Muscle of back (tissue), 11 donors: ENCODE results near the gene FHOD3. TPM values are rescaled to one million over a fixed set of nuclear protein-coding genes. Genes with fewer than 3 reads are reported as not detected.

Experiments used
- DNase-seq, 3 donors: peaks; one replicate each; pipeline versions ENCODE4 v3.0.0 to v3.0.0-alpha.2; 2013
- polyA plus RNA-seq, 10 donors: library from polyadenylated mRNA; unstranded; fragments of 120-200 nt; gene quantifications; one replicate each; pipeline ENCODE4 v1.2.1, GENCODE V29; 2013; ENCODE audit not compliant: insufficient read length in 10 of 10

The FHOD3 gene
- polyA plus RNA-seq, 10 donors, result 18.0 to 41.0 (median 31.1) TPM

- no peak for DNase-seq
These were observed 221.3 kb downstream of the FHOD3 start for GRCh38 chr18:36518839-36519238.

GRCh38 chr18:36519358-36519757 lies 221.8 kb downstream of the FHOD3 start:
- DNase-seq, result no peak

DNA sequence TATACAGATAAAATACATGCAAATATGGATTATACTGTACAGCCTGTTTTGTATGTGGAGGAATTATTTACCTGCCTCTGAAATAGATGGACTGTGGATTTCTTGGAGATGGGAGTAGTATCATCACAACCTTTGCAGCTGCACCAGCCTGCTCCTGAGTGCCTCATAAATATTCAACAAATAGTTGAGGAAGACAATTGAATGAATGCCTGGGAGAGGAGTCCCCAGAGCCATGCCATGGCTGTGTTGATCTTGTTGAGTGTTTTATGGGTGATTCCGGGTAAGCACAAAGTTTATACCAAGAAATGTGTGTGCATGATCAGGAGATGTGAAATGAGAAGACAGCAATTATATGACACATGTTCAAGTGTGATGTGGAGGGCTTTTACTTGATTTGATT lies 225.0 kb downstream of the FHOD3 start:
- DNase-seq, result no peak

GRCh38 chr18:36525913-36526312 lies 228.4 kb downstream of the FHOD3 start:
- DNase-seq, result no peak

GRCh38 chr18:36526611-36527010 lies 229.1 kb downstream of the FHOD3 start:
- DNase-seq, result no peak

GRCh38 chr18:36527051-36527450 lies 229.5 kb downstream of the FHOD3 start:
- DNase-seq, result no peak

DNA sequence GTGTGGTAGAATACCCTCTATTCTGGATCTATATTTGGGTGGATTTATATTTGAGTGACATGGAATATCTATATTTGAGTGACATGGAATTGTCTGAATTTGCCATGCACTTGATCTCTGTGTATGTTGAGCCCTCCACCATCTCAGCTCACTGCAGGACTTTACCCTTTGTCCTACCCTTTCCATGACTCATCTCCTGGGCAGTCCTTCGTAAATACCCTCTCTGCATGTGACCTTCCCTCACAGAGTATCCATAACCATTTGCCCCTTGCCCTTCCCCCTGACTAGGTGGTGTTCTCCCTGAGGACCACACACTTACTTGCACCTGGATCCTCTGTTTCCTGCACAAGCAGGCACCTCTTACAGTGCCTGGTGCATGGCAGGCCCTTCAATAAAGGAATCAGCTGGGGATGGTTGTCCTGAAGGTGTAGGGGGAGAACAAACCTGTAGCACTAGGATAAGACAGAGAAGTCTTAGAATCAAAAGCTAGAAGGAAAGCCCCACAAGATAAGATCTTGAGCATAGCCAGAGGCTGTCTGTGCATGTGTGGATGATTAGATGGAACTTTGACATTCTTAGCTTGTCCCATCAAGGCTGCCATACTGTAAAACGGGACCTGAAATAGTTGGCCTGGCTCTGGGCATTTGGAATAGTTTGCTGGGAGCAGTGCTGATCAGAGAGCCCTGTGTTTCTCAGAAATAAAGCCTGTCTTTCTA lies 230.4 kb downstream of the FHOD3 start:
- no peak for DNase-seq

DNA sequence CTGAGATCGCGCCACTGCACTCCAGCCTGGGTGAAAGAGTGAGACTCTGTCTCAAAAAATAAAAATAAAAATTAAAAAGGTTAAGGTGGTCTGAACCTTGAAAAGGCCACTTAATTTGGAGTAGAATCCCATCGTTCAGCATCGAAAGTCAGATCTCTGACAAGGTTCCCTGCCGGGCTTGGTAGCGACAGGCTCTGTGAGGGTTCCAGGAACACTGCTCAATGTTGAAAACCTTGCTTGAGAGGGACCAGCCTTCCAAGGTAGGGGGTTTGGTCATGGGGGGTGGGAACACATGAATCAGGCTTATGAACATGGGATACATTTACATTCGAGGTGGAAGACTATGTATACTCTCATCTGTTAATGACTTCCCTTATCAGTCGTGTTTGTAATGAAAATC lies 232.2 kb downstream of the FHOD3 start:
- no peak for DNase-seq

- DNase-seq, result no peak
These were observed 233.3 kb downstream of the FHOD3 start for GRCh38 chr18:36530676-36531405.

GRCh38 chr18:36531636-36532035 lies 234.1 kb downstream of the FHOD3 start:
- no peak for DNase-seq

- no peak for DNase-seq
These were observed 234.9 kb downstream of the FHOD3 start for GRCh38 chr18:36532394-36532793.

GRCh38 chr18:36532815-36533214 lies 235.3 kb downstream of the FHOD3 start:
- DNase-seq, result no peak

DNA sequence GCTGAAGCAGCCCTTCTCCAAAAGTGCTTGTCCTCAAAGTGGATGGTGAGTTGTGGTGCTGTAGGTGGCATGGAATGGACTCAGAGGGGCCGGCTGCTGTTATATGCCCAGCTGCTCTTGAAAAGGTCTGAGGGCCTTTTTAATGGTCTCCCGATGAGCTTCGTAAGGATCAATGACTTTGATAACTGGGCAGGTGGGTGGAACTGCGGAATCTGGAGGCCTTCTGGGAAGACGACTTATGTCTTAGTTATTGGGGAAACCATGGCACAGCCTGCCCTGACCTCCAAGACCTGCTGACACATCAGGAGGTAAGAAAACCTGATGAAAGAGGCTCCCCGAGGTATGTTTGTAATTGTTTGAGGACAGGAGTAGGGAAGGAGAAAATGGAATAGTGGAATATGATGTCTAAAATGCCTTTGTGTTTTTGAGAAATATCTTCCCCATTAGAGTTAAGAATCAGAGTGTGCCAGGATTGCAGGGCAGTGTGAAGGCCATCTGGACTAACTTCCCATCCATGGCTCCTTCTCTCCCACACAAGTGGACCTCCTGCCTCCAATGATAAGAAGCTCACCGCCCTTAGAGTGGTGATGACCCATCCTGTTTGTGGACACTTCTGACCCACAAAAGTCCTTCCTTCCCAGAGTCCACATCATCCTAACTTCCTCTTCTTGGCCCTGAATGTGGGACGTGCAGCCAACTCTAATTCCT lies 236.1 kb downstream of the FHOD3 start:
- DNase-seq, result no peak

DNA sequence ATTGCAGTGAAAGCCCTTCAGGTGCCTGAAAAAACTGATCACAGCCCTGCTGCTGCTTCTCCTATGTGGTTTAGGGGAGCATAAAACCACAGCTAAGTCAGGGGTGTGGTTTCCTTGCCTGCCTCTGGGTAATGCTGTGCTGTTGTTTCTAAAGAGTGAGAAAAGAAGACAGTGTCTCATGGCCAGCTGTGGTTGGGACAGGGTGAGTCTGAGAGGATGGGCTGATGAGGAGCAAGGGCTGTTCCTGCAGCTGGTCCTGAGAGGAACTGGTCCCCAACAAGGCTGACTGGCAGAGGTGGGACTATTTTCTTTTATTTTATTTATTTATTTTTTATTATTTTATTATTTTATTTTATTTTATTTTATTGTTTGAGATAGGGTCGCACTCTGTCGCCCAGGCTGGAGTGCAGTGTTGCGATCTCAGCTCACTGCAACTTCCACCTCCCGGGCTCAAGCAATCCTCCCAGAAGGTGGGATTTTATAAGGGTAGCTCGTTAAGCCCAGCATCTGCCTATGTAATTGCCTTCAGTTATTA lies 236.7 kb downstream of the FHOD3 start:
- no peak for DNase-seq

DNA sequence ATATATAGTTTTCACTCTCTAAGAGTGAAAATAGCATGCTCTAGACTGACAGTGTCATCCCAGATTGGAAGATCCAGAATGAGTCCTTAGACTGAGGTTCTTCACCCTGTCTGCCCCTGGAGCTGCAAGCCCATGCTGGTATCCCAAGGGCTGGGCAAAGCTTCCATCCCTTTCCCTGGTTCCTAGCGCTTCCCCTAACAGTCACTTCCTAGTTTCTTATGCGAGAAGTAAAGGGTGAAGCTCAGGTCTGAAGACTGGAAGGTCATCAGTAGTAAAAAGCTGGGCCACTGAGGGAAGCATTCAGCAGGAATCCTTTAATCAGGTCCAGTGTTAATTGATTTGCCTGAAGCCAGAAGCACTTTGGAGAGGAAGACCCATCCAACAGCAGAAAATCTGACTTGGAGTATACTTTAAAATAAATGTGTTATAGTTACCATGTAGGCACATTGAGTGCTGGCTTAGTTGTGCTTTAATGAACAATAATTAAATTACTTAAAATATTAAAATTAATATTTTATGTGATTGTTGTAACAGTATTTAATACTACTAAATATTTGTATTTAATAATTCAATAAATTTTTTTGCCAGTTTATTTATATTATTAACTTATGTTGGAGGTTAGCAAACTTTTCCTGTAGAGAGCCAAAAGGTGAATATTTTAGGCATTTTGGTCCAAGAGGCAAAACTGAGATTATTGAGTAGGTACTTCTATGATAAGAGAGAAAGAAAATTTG lies 237.9 kb downstream of the FHOD3 start:
- no peak for DNase-seq

DNA sequence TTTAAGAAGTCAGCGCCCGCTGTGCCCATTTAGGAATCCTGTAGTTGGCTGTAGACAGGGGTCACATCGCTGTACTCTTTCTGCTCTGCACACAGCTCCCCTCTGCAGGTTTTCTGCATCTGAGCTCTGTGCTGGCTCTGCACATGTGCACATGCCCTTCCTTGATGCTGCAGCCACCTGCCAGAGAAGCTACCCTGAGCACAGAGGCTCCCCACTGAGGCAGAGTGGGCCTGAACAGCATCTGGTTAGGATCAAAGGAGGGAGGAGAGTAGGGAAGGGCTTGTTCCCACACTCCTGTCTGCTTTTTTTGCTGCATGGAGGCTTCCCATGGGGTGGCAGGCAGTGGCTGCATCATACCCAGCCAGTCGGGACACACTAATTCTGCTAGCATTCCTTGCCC lies 238.9 kb downstream of the FHOD3 start:
- DNase-seq, result no peak

- no peak for DNase-seq
These were observed 239.8 kb downstream of the FHOD3 start for GRCh38 chr18:36537289-36537688.

DNA sequence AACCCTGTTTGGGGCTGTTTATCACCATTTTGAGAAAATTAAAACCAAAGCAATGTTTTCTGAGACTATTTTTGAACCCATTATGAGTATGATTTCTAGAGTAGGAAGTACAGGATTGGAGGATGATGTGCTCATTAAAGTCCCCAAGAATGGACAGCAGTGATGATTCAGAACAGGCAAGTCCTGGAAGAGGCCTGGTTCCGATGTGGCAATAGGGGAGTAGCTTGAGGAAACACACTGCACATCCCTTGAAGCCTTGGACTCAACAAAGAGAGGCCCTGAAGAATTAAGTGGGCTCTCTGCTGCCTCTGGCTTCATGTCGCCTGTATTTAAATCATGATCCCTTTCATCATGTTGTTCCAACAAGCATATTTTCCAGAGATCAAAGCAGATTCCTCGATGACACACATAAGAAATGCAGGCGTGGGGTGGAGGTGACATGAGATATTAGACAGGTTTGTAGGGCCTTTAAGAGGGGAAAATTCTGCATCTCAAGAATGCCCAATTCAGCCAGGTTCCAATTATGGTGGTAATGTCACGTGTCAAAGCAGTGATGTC lies 242.2 kb downstream of the FHOD3 start:
- no peak for DNase-seq

DNA sequence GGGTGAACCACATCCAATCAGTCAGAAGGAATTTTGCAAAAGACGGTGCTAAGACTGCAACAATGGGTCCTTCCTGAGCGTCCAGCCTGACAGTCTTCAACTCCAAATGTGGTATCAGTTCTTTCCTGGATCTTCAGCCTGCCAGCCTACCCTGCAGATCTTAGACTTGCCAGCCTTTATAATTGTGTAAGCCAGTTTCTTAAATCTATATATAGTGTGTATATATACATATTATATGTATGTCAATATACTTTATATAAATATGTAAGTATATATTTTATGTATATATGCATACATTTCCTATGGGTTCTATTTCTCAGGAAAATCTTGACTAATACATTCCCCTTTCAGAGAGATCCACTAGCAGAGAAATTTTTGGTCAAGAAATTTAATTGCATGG lies 245.5 kb downstream of the FHOD3 start:
- no peak for DNase-seq

DNA sequence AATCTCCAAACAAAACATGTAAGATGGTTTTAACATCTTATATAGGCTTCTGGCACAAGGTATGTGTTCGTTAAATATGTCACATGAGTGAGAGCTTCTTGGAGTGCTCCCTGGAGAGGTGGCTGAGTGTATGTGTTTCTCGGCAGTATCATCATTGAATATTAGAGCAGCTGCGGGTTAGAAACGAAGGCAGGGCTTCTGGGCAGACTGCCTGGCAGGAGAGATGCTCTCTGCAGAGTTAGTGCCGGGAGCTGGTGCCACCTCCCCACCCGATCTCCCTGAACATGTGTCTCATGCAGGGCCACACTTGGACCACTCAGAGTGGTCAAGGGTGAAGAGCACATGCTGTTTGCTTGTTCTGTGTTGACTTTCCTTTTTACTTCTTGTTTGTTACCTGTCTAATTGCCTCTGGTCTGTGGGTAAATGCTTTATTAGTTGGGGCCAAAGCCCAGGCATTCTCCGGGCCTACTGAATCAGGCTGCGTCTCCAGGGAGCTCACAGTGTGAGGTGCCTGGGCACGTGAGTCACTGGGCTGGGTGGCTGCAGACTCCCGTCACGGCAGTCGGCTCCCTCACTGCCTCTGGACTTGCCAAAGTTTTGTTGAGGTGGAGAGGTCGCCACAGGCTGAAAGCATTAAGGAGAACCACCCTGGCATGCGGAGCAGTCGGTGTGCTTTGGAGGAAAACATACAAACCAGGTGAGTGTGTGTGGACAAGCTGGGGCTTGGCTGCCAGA lies 246.6 kb downstream of the FHOD3 start:
- DNase-seq, result no peak
